Transverse colon (tissue), 4 donors: ENCODE results near the gene CELF4. TPM values are rescaled to one million over a fixed set of nuclear protein-coding genes. Genes with fewer than 3 reads are reported as not detected.

Source experiments
- DNase-seq: peaks from one replicate; pipeline ENCODE4 v3.0.0-alpha.2; 2019
- H3K27ac ChIP-seq, 4 donors: fragments of 200-600 bp; sonication (generic); 2 replicates each; pipeline ENCODE4 v1.5.1; 2016 to 2018; ENCODE audit warnings: inconsistent platforms in 4 of 4
- H3K27me3 ChIP-seq: fragments of 200-600 bp; sonication (generic); 2 replicates; pipeline ENCODE4 v1.5.1; 2017; ENCODE audit warnings: inconsistent platforms
- H3K36me3 ChIP-seq, 4 donors: fragments of 200-600 bp; sonication (generic); 2 replicates each; pipeline ENCODE4 v1.5.1; 2017 to 2019; ENCODE audit warnings: inconsistent platforms in 4 of 4
- H3K4me1 ChIP-seq, 4 donors: fragments of 200-600 bp; sonication (generic); 2 replicates each; pipeline ENCODE4 v1.5.1; 2017 to 2020; ENCODE audit warnings: inconsistent platforms in 4 of 4
- H3K4me3 ChIP-seq, 4 donors: fragments of 200-600 bp; sonication (generic); 1 replicate in 1 of 4; 2 replicates in 3 of 4; pipeline versions ENCODE4 v1.5.1 to v1.6.1; 2017 to 2019; ENCODE audit warnings: inconsistent platforms in 4 of 4
- H3K9me3 ChIP-seq, 2 donors: fragments of 200-600 bp; sonication (generic); 2 replicates each; pipeline ENCODE4 v1.5.1; 2017 to 2019; ENCODE audit warnings: inconsistent platforms in 2 of 2
- EP300 ChIP-seq: sonication (generic); formaldehyde crosslinking; IDR thresholded peaks from one replicate; pipeline ENCODE4 v1.6.1; 2017; ENCODE audit warnings: antibody characterized with exemption, low read depth
- POLR2A ChIP-seq: fragments of 450-650 bp; IDR thresholded peaks from one replicate; pipeline ENCODE4 v1.6.1; 2016; ENCODE audit warnings: antibody characterized with exemption, mild to moderate bottlenecking, moderate library complexity
- POLR2AphosphoS5 ChIP-seq, 3 donors: sonication (generic); formaldehyde crosslinking; IDR thresholded peaks; one replicate each; pipeline ENCODE4 v1.6.1; 2016; ENCODE audit warnings: antibody characterized with exemption in 3 of 3
- WGBS, 2 donors: methylation state at CpG; one replicate each; pipeline ENCODE4 v1.1.5; 2018; ENCODE audit warnings: low coverage in 1 of 2; 5-methylcytosine and 5-hydroxymethylcytosine counted together
- in situ Hi-C, 4 donors: fragments of 200-750 bp; cut with MboI; loops; one replicate each; pipeline versions ENCODE4 v1.15.0 to v1.15.1; 2017; ENCODE audit warnings: low sequenced_read_pairs in 3 of 4, low pct_ligation_motif_present in 1 of 4, low pct_unique_long_range_greater_than_20kb in 1 of 4
- intact Hi-C: fragments of 100-400 bp; cut with DNase I; formaldehyde crosslinking; loops from one replicate; pipeline ENCODE4 v1.15.1; 2023; ENCODE audit warnings: low total_unique reads
- total RNA-seq, 4 donors: library from RNA; depleted of rRNA; stranded (reverse); fragments of >200 nt; gene quantifications; one replicate each; pipeline ENCODE4 v1.1.0, GENCODE V29; 2016
- TF ChIP-seq, protein P1 (sequence below), 5 experiments: fragments of 200-600 bp in 3 of 5; fragments of 450-650 bp in 2 of 5; sonication (generic) in 3 of 5; IDR thresholded peaks; 1 replicate in 2 of 5; 2 replicates in 3 of 5; pipeline ENCODE4 v1.5.1; 2016 to 2017; ENCODE audit warnings: antibody characterized with exemption in 5 of 5, inconsistent platforms in 3 of 5, mild to moderate bottlenecking in 2 of 5, moderate library complexity in 1 of 5

CELF4 gene
- total RNA-seq, 4 donors from 2014 or later = 0.14 to 0.75 TPM; not detected in 2

DNA sequence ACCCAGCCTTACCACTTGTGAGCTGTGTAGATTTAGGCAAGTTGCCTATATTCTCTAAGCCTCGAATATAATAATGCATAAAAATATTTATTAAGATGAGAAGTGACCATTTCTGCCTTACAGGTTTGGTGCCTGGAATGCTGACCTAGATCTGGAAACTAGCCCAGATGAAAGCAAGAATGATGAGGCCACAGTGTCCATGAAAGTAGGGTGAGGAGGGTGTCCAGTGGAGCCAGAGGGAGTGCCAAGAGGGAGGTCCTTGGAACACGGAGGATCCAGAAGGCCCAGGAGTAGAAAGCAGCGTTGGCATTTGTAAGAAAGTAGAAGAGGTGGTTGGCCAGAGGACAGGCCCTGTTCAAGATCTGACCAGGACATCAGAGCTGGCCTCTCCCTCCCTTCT lies 334.3 kb downstream of the CELF4 start:
- H3K9me3 ChIP-seq = no peaks in the 10 kb centered on the region
- 82 to 89% methylated on average over 2 to 3 of the region's 3 CpGs for WGBS, 2 donors
- no peak overlapping the region for H3K27ac ChIP-seq
- H3K4me1 ChIP-seq = no peaks in the 10 kb centered on the region
- no peak for TF ChIP-seq POLR2A
- TF ChIP-seq, protein P1, sequence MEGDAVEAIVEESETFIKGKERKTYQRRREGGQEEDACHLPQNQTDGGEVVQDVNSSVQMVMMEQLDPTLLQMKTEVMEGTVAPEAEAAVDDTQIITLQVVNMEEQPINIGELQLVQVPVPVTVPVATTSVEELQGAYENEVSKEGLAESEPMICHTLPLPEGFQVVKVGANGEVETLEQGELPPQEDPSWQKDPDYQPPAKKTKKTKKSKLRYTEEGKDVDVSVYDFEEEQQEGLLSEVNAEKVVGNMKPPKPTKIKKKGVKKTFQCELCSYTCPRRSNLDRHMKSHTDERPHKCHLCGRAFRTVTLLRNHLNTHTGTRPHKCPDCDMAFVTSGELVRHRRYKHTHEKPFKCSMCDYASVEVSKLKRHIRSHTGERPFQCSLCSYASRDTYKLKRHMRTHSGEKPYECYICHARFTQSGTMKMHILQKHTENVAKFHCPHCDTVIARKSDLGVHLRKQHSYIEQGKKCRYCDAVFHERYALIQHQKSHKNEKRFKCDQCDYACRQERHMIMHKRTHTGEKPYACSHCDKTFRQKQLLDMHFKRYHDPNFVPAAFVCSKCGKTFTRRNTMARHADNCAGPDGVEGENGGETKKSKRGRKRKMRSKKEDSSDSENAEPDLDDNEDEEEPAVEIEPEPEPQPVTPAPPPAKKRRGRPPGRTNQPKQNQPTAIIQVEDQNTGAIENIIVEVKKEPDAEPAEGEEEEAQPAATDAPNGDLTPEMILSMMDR (IDR thresholded peaks at IDR 0.05) = no peak
- TF ChIP-seq EP300 = no peak
- TF ChIP-seq POLR2AphosphoS5 (IDR thresholded peaks at IDR 0.05) = no peak
- in situ Hi-C loops (loop anchor here in 1 of 4 donors (25.0 kb wide), 1 partner anchor 131 kb away; no protein-coding TSS in a partner anchor), intact Hi-C loops (no loop called here)
- no peaks in the 10 kb centered on the region for H3K36me3 ChIP-seq
- no peaks in the 10 kb centered on the region for H3K27me3 ChIP-seq
- no peak overlapping the region for H3K4me3 ChIP-seq
- no peak for DNase-seq

DNA sequence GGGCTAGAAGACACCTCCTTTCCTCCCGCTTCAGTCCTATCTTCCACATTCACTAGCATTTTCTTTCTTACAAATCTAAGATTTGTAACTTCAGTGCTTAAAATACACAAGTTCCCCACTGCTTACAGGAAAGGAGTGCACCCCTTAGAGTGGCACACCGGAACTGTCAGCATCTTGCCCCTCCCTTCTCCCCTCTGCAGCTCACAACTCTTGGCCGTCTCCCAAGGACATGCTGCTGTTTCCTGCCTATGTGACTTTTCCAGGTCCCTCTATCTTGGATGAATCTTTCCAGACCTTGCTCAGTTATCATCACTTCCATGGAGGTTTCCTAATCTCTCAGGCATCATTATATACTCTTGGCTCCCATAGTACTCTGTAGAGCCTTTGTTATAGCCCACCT lies 334.8 kb downstream of the CELF4 start:
- no peak for TF ChIP-seq EP300
- TF ChIP-seq POLR2A = no peak
- TF ChIP-seq POLR2AphosphoS5 (IDR thresholded peaks at IDR 0.05) = no peak
- TF ChIP-seq, protein P1 (IDR thresholded peaks at IDR 0.05) = no peak
- 48 to 63% methylated on average over 3 of the region's 3 CpGs for WGBS, 2 donors
- no peak for DNase-seq

DNA sequence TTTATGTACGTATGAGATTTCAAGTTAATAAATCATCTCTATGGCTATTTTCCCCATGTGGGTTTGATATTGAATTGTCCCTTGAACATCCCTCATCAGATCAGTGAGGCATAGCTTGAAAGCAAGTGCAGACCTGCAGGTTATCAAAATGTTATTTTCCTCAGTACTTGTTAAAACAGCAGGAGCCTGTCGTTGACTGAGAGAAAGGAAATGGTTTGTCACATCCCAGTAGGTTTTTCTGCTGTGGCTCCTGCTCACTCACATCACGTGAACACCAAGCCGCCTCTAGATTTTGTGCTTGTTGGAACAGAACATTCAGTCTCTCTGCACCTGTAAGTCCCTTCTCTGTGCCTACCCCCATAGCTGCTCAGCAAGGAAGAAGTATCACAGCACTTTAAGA lies 340.3 kb downstream of the CELF4 start:
- Histone ChIP-seq H3K9me3 (no peaks in the 10 kb centered on the region), H3K27me3 (no peaks in the 10 kb centered on the region), H3K4me3 (no peak overlapping the region), H3K27ac (no peak overlapping the region), H3K36me3 (no peaks in the 10 kb centered on the region), H3K4me1 (no peaks in the 10 kb centered on the region)
- in situ Hi-C loops = loop anchor here in 1 of 4 donors (25.0 kb wide), 1 partner anchor 137 kb away; no protein-coding TSS in a partner anchor
- no peak for DNase-seq
- WGBS, 2 donors = 72 to 92% methylated on average over 4 of the region's 4 CpGs
- TF ChIP-seq POLR2AphosphoS5 (IDR thresholded peaks at IDR 0.05) = no peak
- no peak for TF ChIP-seq POLR2A
- no peak for TF ChIP-seq EP300
- intact Hi-C loops = no loop called here

More for the DNA sequence above, 334.8 kb downstream of the CELF4 start:
- Histone ChIP-seq H3K4me3 (no peak overlapping the region), H3K4me1 (no peaks in the 10 kb centered on the region), H3K27me3 (no peaks in the 10 kb centered on the region), H3K9me3 (no peaks in the 10 kb centered on the region), H3K27ac (no peak overlapping the region), H3K36me3 (no peaks in the 10 kb centered on the region)
- intact Hi-C loops = no loop called here
- in situ Hi-C loops = loop anchor here in 1 of 4 donors (25.0 kb wide), 1 partner anchor 132 kb away; no protein-coding TSS in a partner anchor

DNA sequence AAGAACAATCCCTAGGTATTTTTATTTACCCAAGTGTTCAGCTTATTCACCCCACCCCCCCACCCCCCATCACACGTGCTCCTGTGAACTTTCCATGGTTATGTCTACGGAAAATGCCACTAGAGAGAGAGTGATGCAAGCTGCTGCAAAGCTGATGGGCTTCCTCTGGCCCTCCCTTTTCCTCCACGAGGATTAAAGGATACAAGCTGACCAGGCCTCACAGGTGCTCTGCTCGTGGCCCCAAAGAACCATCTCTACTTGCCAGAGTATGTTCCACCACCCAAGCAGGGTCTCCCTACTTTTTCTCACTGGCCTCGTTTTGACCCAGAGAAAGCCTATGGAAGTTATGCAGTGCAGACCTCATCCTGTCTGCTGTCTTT lies 342.6 kb downstream of the CELF4 start:
- DNase-seq = no peak
- Histone ChIP-seq H3K9me3 (no peaks in the 10 kb centered on the region), H3K36me3 (no peaks in the 10 kb centered on the region), H3K27me3 (no peaks in the 10 kb centered on the region), H3K27ac (no peak overlapping the region), H3K4me1 (no peaks in the 10 kb centered on the region), H3K4me3 (no peak overlapping the region)
- in situ Hi-C loops (no loop called here), intact Hi-C loops (no loop called here)
- 82% methylated on average over 5 of the region's 5 CpGs; no CpG with 5 or more reads in 1 of the 2 donors for WGBS, 2 donors
- no peak for TF ChIP-seq POLR2AphosphoS5 (IDR thresholded peaks at IDR 0.05)
- TF ChIP-seq, protein P1 (IDR thresholded peaks at IDR 0.05) = no peak
- no peak for TF ChIP-seq POLR2A
- no peak for TF ChIP-seq EP300
